DMS 273 treated with DMSO at 0.1 percent for 48 hours (cell line): ENCODE data around the gene MTF2.

Experiments used
- DNase-seq: peaks from one replicate; lab custom pipeline; 2025; lab: John Stamatoyannopoulos, UW

MTF2 gene

DNA sequence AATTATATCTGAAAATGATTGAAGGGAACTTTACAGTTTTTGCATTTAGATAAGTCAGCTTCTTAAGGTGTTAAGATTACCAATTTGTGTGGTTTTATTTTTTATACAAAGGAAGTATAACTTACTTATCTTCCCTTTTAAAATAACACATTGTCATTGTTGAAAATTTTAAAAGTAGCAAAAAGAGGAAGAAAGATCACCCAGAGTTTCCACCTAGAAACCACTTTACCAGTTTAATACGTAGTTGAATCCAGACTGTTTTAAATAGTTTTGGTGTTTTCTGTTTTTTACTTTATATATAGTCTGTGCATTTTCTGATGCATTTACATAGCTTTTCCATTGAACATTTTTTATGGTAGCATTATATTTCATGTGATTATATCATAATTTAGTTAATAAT, 107.6 kb downstream of the MTF2 start:
- no peak for DNase-seq
